HL-60/S4 (cell line): ENCODE results near the gene STAT6.
"Not testable (repeated sequence)": the region's sequence is repeated elsewhere in the genome, so short reads cannot be mapped to it uniquely, and the experiment has no call there.

Source experiments
- in situ Hi-C: fragments of 300-500 bp; cut with MboI; formaldehyde crosslinking; loops from 2 replicates; pipeline ENCODE4 v1.14.3; 2022; ENCODE audit warnings: low sequenced_read_pairs

The STAT6 gene

DNA sequence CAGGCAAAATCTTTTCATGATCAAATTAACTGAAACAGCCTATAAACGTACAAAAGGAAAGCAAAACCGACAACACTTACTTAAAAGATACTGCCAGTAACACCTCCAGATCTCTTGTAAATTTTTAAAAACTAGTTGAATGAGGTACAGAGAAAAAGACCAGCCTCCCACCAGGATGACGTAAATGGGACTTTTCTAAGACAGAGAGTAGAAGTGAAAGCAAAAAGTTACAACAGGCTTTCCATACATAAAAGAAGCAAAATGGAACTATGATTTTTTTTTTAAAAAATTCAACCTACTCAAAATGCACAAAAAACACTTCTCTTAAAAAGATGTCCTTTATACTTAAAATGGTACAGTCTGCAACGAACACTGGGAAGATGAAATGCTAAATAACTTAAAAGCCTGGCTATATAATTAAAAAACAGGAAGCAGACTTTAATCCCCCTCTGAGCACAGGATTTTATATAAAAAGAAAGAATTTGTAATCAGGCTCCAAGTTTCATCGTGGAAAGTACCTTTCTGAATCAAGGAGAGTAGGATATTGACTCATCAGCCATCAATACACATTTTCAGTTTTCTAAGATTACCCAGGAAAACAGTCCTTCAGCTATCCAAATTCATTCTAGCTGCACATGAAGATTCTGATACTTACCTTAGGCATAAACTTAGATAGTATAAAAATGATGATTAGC is 47.0 kb downstream of the STAT6 start:
- in situ Hi-C loops, result no loop called here

- in situ Hi-C loops, result no loop called here
Observed at GRCh38 chr12:57058454-57058853, 52.7 kb downstream of the STAT6 start.

GRCh38 chr12:57057067-57057751 is 54.0 kb downstream of the STAT6 start:
- in situ Hi-C loops, result no loop called here

DNA sequence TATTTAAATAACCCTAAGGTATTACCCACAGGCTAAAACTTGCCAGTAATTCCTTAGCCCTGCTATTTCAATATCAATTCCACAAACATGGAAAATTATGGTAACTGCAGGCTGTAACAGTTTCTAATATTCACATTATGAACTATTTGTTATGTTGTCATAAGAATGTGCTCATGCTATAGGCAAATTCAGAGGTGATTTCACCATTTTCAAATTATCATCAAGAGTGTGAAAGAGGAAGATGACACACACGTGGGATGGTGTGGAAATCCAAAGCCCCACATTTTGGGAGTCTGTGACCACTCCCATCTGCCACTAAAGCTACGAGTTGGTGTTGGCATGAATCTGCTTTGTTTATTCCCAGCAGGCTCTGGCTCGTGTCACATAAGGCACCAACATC is 55.3 kb downstream of the STAT6 start:
- in situ Hi-C loops, result no loop called here

GRCh38 chr12:57053901-57054300 is 57.3 kb downstream of the STAT6 start:
- in situ Hi-C loops, result not testable (repeated sequence)

GRCh38 chr12:57053146-57053545 is 58.0 kb downstream of the STAT6 start:
- in situ Hi-C loops, result not testable (repeated sequence)

GRCh38 chr12:57051011-57051410 is 60.2 kb downstream of the STAT6 start:
- in situ Hi-C loops, result no loop called here

DNA sequence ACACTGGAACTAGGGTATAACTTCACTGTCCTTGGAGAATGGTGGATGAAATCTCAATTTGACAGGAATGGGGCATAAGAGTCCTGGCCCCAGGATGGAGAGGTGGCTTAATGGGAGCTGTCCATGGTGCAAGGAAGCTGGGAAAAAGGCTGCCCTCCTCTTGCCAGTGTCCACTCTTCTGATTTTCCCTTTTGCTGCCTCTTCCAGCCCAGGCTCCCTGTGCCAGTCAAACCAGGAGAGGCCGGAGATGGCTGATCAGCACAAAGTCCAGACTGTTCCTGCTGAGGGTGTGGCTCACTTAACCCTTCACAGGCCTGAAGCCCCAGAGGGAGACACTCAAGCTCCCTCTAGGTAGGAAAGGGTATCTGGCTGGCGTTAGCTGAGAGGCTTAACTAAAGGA is 61.3 kb downstream of the STAT6 start, which contains the start of gene MYO1A:
Gene MYO1A, minus strand, starts transcription at position 240 of the 400 bp plus-strand sequence. CDS start 1,806 bp downstream, outside the sequence.
- in situ Hi-C loops, result no loop called here

GRCh38 chr12:57049119-57049446 is 62.1 kb downstream of the STAT6 start:
- in situ Hi-C loops, result no loop called here

GRCh38 chr12:57048423-57049118 is 62.6 kb downstream of the STAT6 start:
- in situ Hi-C loops, result no loop called here

DNA sequence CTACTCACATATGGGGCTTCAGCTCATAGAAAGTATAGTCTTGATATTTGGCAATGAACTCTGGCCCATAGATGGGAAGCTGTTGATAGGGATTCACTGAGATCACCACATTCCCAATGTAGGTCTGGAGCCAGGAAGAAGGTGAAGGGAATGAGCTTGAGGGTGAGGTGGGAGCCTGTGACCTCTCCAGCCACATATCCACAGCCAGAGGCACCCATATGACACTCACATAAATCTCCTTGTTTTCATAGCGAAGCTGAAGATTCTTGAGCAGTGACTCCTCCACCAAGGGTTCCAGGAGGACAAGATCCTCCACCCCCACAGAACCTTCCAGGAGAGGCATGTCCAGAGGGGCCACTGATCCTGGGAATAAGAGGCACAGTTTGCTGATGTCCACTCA is 63.2 kb downstream of the STAT6 start:
- in situ Hi-C loops, result no loop called here

DNA sequence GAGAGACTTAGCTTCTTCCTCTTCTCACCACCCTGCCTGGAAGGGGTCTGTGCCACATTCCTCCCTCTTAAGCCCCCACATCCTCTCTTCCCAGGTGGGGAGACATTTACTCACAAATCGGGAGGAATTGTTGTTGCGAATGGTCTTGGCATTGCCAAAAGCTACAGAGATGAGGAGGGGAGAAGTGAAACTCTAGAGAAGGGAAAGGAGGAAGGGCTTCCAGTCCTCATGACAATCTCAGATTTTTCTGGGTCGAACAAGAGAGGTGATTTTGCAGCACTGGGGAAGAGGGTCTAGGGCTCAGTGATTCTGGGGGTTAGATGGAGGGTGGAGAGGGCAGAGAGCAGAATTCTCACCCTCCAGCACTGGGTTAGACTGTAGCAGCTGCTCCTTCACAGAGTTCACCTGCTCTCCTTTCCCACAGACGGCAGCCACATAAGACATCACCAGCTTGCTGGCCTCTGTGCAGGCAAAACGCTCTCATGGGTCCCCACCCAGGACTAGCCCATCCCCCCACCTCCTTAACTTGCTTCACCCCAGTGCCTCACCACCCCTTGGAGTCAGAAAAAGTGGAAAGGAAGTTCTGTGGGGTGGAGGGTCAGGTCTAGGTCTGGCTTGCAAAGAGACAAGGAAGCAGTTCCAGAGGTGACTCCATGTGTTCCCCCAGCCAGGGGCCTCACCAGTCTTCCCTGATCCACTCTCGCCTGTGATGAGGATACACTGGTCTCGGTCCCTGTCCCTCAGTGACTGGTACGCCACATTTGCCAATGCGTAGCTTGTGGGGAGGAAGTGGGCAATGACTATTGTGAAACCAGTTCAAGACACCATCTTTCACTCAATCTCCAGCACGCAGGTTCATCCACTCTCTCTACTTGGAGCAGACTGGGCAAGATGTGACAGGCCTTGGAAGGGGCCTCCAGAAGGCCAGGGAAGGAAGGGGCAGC is 63.9 kb downstream of the STAT6 start:
- in situ Hi-C loops, result no loop called here

GRCh38 chr12:57046086-57046791 is 64.9 kb downstream of the STAT6 start:
- in situ Hi-C loops, result no loop called here
